ENCODE results near the gene ZNF398. TPM values are rescaled to one million over a fixed set of nuclear protein-coding genes. Genes with fewer than 3 reads are reported as not detected.

The ZNF398 gene
- total and polyA plus RNA-seq, 10 of the 15 experiments (the other 5 are each of a cell fraction or from before 2014, with no cell fraction given) = 2.3 to 15.3 (median 10.0) TPM

GRCh38 chr7:149188213-149188612 is 41.0 kb downstream of the ZNF398 start:
- H4K20me1 ChIP-seq (ENCODE audit: control insufficient read depth, insufficient read depth) = no peaks in the 10 kb centered on the region
- TF ChIP-seq RBBP5 (conservative IDR thresholded peaks at IDR 0.05) = no peak
- TF ChIP-seq ZNF384 (IDR thresholded peaks at IDR 0.05; ENCODE audit: borderline replicate concordance, low read depth, low read length) = no peak
- TF ChIP-seq SRF (IDR thresholded peaks at IDR 0.05; ENCODE audit: low read depth in 2 of 2, low read length in 2 of 2) = no peak
- ChIA-PET POLR2A (no interaction called here), SMC1A (ENCODE audit: uncharacterized antibody, unreplicated experiment) (no interaction called here), CTCF (interaction anchor here (0.8 kb wide), 1 partner anchor 8 kb away, joined by 6 read pairs; no protein-coding TSS in a partner anchor), RAD21 (ENCODE audit: unreplicated experiment) (no interaction called here)
- BruUV-seq (replicated peaks) = no TSS peak
- no peak for FAIRE-seq
- WGBS (ENCODE audit: insufficient coverage, insufficient replicate concordance, low lambda C conversion rate, missing lambda C conversion rate) = 96% methylated on average over 2 of the region's 2 CpGs
- DNase-seq (ENCODE audit: low read depth, low spot score) = no peak
- no peaks in the 10 kb centered on the region for H3K4me1 ChIP-seq (ENCODE audit: control insufficient read depth, insufficient read depth, low read length)
- no peak overlapping the region for H3K27ac ChIP-seq (ENCODE audit: control insufficient read depth, insufficient read depth)
- H3K4me2 ChIP-seq (ENCODE audit: control insufficient read depth, insufficient read depth) = no peak overlapping the region
- H3K36me3 ChIP-seq (ENCODE audit: control insufficient read depth in 2 of 2, insufficient read depth in 2 of 2, low read length in 1 of 2) = no peaks in the 10 kb centered on the region
- H3K27me3 ChIP-seq (replicated peaks in 1 of 2; ENCODE audit: control insufficient read depth in 2 of 2, insufficient read depth in 2 of 2, low read length in 1 of 2) = no peaks in the 10 kb centered on the region
- H3K9me3 ChIP-seq (replicated peaks; ENCODE audit: control insufficient read depth, insufficient read depth, low read length) = no peaks in the 10 kb centered on the region
- H3K9ac ChIP-seq (ENCODE audit: control insufficient read depth, insufficient read depth, low read length) = no peak overlapping the region
- no peak overlapping the region for H3K4me3 ChIP-seq
- intact Hi-C loops (cut with micrococcal nuclease; ENCODE audit: unreplicated experiment) (no loop called here), in situ Hi-C loops (cut with MboI) (no loop called here)
- ATAC-seq = no peak
- no peak overlapping the region for H2AFZ ChIP-seq (ENCODE audit: control insufficient read depth, low read depth, low read length)
- H3K79me2 ChIP-seq (ENCODE audit: control insufficient read depth, insufficient read depth, low read length) = no peaks in the 10 kb centered on the region

GRCh38 chr7:149188637-149189259 is 41.5 kb downstream of the ZNF398 start:
- 73% methylated on average over 12 of the region's 12 CpGs for WGBS (ENCODE audit: insufficient coverage, insufficient replicate concordance, low lambda C conversion rate, missing lambda C conversion rate)
- Histone ChIP-seq H3K79me2 (ENCODE audit: control insufficient read depth, insufficient read depth, low read length) (no peaks in the 10 kb centered on the region), H3K4me3 (no peak overlapping the region), H3K4me2 (ENCODE audit: control insufficient read depth, insufficient read depth) (no peak overlapping the region), H4K20me1 (ENCODE audit: control insufficient read depth, insufficient read depth) (no peaks in the 10 kb centered on the region), H3K27ac (ENCODE audit: control insufficient read depth, insufficient read depth) (no peak overlapping the region), H3K4me1 (ENCODE audit: control insufficient read depth, insufficient read depth, low read length) (no peaks in the 10 kb centered on the region), H3K27me3 (replicated peaks in 1 of 2; ENCODE audit: control insufficient read depth in 2 of 2, insufficient read depth in 2 of 2, low read length in 1 of 2) (no peaks in the 10 kb centered on the region), H3K9ac (ENCODE audit: control insufficient read depth, insufficient read depth, low read length) (no peak overlapping the region), H2AFZ (ENCODE audit: control insufficient read depth, low read depth, low read length) (no peak overlapping the region), H3K9me3 (replicated peaks; ENCODE audit: control insufficient read depth, insufficient read depth, low read length) (no peaks in the 10 kb centered on the region), H3K36me3 (ENCODE audit: control insufficient read depth in 2 of 2, insufficient read depth in 2 of 2, low read length in 1 of 2) (no peaks in the 10 kb centered on the region)
- no peak for DNase-seq (ENCODE audit: low read depth, low spot score)
- POLR2A ChIA-PET = interaction anchor here (0.7 kb wide), 1 partner anchor 30 kb away, joined by 7 read pairs; no protein-coding TSS in a partner anchor
- FAIRE-seq = no peak
- ATAC-seq = no peak
- in situ Hi-C loops (cut with MboI) = no loop called here
- BruUV-seq (replicated peaks) = no TSS peak
- intact Hi-C loops (cut with micrococcal nuclease; ENCODE audit: unreplicated experiment) = no loop called here
- CTCF ChIA-PET = no interaction called here
- RAD21 ChIA-PET (ENCODE audit: unreplicated experiment) = no interaction called here
- SMC1A ChIA-PET (ENCODE audit: uncharacterized antibody, unreplicated experiment) = no interaction called here
- TF ChIP-seq ZNF592 (IDR thresholded peaks at IDR 0.05) = no peak
- TF ChIP-seq FOXK2 (IDR thresholded peaks at IDR 0.05) = no peak
- TF ChIP-seq SP1 (IDR thresholded peaks at IDR 0.05; ENCODE audit: low read depth, low read length) = no peak
- no peak for TF ChIP-seq POLR2AphosphoS5 (IDR thresholded peaks at IDR 0.05; ENCODE audit: low read length)
- no peak for TF ChIP-seq E4F1 (IDR thresholded peaks at IDR 0.05; ENCODE audit: borderline replicate concordance, partially characterized antibody)
- TF ChIP-seq MEF2B (IDR thresholded peaks at IDR 0.05; ENCODE audit: partially characterized antibody, poor library complexity, severe bottlenecking) = no peak
- no peak for TF ChIP-seq PAX5 (IDR thresholded peaks at IDR 0.05; ENCODE audit: borderline replicate concordance, low read depth, low read length)
- no peak for TF ChIP-seq YY1 (IDR thresholded peaks at IDR 0.05; ENCODE audit: low read depth, low read length)
- TF ChIP-seq HDAC6 (IDR thresholded peaks at IDR 0.05; ENCODE audit: unreplicated experiment) = no peak
